Embryonic facial prominence (tissue), 1 donor: ENCODE data around the gene C1QC.
A peak's percentile ranks its signal among the peaks of the same experiment; 100 is the strongest.

Experiments used
- DNase-seq: peaks from one replicate; pipeline ENCODE4 v3.0.0-alpha.2; 2016; ENCODE audit errors: extremely low spot score

C1QC gene

DNA sequence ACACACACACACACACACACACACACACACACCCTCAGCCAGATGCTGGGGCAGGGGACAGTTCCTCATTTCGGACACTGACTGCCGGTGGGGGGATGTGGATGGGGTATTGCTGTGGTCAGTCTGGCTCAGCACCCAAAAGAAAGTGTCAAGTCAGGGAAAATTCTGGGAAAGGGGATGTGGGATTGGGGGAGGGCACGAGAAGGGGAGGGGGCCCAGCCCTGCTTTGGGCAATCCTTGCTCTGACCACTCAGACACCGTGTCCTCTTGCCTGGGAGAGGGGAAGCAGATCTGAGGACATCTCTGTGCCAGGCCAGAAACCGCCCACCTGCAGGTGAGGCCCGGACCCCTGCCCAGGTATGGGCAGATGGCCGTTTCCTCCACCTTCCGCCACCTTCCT is at the start of gene C1QC:
C1QC (plus strand) TSS at position 253 of the 400 bp plus-strand sequence. CDS start 391 bp downstream, outside the sequence.
- no peak for DNase-seq

- DNase-seq = no peak
These were observed 49.0 kb upstream of the C1QC start for GRCh38 chr1:22594396-22594795.

DNA sequence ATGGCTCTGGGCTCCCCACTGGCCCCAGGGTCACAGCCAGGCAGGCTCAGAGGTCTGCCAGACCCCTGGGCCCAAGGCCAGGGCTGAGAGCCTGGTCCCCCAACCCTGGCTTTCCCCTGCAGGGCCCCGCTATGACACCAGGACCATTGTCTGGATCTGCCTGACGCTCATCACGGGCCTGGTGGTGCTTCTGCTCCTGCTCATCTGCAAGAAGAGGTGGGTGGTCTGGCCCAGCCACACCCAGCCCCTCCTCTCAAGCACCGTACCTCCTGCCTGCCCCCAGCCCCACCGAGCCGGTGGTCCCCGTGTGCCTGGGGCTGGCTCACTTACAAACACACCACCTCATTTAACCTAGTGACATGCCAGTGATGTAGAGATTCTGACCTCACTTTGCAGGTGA is 48.3 kb upstream of the C1QC start:
- DNase-seq = no peak

DNA sequence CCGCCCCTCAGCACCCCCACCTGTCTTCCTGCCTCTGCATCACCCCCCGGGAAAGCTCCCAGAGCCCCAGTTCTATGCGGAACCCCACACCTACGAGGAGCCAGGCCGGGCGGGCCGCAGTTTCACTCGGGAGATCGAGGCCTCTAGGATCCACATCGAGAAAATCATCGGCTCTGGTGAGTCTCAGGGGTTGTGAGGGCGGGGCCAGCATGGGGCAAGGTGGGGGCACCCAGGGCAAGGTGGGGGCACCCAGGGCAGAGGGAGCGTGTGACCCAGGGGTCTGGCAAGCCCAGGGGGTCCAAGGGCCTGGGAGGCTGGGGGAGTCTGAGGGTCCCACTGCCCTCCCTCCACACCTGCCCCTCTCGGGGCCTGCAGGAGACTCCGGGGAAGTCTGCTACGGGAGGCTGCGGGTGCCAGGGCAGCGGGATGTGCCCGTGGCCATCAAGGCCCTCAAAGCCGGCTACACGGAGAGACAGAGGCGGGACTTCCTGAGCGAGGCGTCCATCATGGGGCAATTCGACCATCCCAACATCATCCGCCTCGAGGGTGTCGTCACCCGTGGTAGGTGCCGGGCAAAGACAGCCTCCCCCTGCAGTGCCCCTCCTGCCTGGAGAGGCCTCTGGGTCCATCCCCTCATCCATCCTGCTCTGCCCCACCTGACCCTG is 46.0 kb upstream of the C1QC start:
- no peak for DNase-seq

DNA sequence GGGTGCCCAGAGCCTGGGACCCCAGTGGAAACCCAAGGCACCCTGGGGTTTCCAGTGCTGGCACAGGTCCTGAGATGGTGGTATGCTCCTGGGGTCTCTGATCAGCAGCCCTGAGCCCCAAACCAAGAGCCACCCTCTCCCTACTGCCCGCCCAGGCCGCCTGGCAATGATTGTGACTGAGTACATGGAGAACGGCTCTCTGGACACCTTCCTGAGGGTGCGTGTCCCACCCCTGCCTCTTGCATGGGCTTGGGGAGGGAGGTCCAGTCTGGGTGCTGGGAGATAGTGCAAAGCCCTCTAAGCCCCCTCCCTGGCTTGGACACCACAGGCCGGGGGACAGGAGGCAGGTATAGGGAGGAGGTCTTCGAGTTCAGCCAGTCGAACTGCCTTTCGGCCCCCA is 45.4 kb upstream of the C1QC start:
- no peak for DNase-seq

- no peak for DNase-seq
These were observed 44.7 kb upstream of the C1QC start for GRCh38 chr1:22598736-22599135.

DNA sequence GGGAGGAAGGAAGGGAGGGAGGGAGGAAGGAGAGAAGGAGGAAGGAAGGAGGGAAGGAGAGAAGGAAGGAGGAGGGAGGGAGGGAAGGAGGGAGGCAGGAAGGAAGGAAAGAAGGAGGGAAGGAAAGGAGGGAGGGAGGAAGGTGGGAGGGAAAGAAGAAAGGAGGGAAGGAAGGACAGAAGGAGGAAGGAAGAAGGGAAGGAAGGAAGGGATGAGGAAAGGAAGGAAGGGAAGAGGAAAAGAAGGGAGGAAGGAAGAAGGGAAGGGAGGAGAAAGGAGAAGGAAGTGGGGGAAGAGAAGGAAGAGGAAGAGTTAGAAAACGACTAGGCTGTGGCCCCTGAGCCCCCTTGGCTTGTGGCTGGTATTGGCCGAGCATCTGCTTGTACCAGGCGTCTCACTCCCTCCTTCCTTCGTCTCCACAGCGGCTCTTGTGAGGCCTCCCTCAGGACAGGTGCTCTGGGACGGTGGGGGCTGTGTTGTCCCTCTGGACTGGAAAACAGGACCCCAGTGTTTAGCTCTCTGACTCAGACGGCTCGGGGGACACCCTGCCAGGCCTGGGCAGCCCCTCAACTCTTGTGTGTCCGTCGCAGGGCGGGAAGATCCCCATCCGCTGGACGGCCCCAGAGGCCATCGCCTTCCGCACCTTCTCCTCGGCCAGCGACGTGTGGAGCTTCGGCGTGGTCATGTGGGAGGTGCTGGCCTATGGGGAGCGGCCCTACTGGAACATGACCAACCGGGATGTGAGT is 43.2 kb upstream of the C1QC start:
- no peak for DNase-seq

- no peak for DNase-seq
These were observed 42.4 kb upstream of the C1QC start for GRCh38 chr1:22600817-22601605.

- DNase-seq = no peak
These were observed 41.8 kb upstream of the C1QC start for GRCh38 chr1:22601610-22602009.

- no peak for DNase-seq
These were observed 41.2 kb upstream of the C1QC start for GRCh38 chr1:22602060-22602740.

- no peak for DNase-seq
These were observed 37.3 kb upstream of the C1QC start for GRCh38 chr1:22606161-22606560.

GRCh38 chr1:22607154-22607553 is 36.3 kb upstream of the C1QC start:
- no peak for DNase-seq

GRCh38 chr1:22608361-22608760 is 35.1 kb upstream of the C1QC start:
- DNase-seq = no peak

GRCh38 chr1:22609291-22609690 is 34.1 kb upstream of the C1QC start:
- DNase-seq = no peak

- peak; percentile 46 for DNase-seq
These were observed 31.9 kb upstream of the C1QC start for GRCh38 chr1:22611530-22611947.

DNA sequence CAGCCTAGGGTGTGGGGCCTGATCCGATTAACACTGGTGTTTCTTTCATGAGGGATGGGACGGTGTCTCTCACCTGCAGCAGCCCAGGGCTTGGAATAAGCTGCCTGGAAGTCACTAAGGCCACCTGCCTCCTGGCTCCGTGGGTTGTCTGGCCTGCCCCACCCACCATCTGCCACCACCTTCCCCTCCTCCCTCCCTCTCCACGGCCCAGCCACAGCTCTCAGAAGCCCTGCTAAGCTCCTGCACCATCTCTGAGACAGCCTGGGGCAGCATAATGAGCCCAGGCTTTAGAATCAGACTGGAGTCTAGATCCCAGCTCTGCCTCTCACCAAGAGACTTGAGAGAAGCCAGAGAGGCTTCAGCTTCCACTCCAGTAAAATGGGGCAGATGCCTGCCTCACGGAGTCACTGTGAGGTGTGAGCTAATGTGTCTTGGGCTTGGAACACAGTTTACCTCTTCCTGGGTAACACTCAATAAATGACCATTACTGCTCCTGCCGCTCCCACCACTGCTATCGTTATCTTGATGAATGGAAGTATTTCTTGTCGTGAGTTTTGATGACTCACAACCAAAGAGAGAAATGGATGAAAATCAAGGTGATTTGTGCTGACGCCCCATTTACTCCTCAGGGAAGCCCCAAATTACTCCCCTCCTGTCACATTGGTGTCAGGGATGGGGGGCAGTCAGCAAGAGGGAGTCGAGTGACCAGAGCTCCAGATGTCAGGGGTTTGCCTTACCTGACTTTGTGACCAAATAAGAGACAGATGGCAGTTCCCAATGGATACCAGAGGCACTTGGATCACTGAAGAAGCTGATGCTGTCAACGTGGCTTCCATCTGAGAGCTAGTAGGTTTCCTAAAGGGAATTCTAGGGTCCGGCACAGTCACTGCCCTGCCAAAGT is 30.5 kb upstream of the C1QC start:
- DNase-seq = no peak

DNA sequence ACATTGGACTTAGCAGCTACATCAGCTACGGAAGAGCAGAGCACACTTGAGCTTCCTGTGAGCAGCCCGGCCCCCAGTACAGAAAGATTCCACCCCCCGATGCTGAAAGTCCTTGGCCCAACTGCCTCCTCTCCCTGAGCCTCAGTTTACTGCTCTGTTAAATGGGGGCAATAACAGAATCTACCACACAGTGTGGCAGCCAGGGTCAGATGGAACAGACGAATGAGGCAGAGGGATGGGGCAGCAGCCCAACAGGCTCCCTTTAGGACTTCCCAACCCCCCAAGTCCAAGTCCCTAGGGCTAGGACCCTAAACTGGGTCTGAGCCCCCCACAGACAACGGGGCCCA is 29.9 kb upstream of the C1QC start:
- DNase-seq = no peak

DNA sequence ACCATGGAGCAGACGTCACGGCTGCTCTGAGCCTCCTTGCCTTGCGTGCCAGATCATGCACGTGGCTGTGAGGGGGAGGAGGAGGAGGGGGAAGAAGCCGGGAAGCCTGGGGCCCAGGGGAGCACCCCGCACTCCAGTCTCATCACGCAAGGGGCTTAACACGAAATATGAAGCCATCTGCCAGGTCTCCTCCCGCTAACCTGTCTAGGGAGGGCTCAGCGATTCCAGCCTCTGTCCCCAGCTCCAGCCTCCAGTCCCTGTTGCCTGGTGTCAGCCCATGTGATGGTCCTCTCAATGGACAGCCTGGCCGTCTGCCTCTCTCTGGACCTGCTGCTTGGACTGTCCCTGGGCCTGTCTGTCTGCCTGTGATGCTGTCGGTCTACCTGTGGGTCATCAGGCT is 29.5 kb upstream of the C1QC start:
- no peak for DNase-seq

DNA sequence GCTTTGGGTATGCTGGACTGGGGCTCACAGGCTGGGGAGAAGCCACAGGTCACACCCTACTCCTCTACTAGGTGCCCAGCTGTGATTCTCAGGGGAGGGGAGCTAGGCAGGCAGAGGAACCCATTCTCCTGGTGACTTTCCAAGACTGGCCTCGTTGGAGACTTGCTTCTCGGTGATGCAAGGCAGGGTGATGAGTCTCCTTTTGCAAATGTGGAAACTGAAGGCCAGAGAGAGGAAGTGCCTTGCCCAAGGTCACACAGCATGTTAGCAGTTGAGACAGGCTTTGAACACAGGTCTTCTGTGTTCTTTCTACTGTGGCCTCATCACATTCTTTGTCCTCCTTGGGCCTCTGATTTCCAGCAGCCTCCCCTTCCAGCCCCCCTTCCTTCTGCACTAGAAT is 27.5 kb upstream of the C1QC start:
- DNase-seq = no peak

GRCh38 chr1:22616571-22616970 is 26.9 kb upstream of the C1QC start:
- DNase-seq = no peak

GRCh38 chr1:22618056-22618455 is 25.4 kb upstream of the C1QC start:
- DNase-seq = no peak
